Activated T-cell treated with anti-CD3 and anti-CD28 coated beads for 24 hours (primary cell): ENCODE measurements around the gene RASAL3.

Experiments
- DNase-seq: peaks from one replicate; pipeline ENCODE4 v3.0.0-alpha.2; 2020; ENCODE audit warnings: low read depth

RASAL3 gene

GRCh38 chr19:15448778-15449619, 15.3 kb downstream of the RASAL3 start:
- no peak for DNase-seq

GRCh38 chr19:15448044-15448777, 16.1 kb downstream of the RASAL3 start:
- no peak for DNase-seq

- DNase-seq: no peak
Measured at GRCh38 chr19:15447057-15447456, 17.3 kb downstream of the RASAL3 start.

- no peak for DNase-seq
Measured at GRCh38 chr19:15445807-15446376, 18.5 kb downstream of the RASAL3 start.

GRCh38 chr19:15445227-15445605, 19.1 kb downstream of the RASAL3 start:
- no peak for DNase-seq

GRCh38 chr19:15444505-15445226, 19.7 kb downstream of the RASAL3 start:
- DNase-seq: no peak

GRCh38 chr19:15443838-15444237, 20.5 kb downstream of the RASAL3 start:
- DNase-seq: no peak

- DNase-seq: no peak
Measured at GRCh38 chr19:15443325-15443724, 21.0 kb downstream of the RASAL3 start.

- DNase-seq: no peak
Measured at GRCh38 chr19:15442142-15442920, 22.0 kb downstream of the RASAL3 start.

- no peak for DNase-seq
Measured at GRCh38 chr19:15441317-15441716, 23.0 kb downstream of the RASAL3 start.

- DNase-seq: no peak
Measured at GRCh38 chr19:15439821-15440641, 24.3 kb downstream of the RASAL3 start.

GRCh38 chr19:15439078-15439799, 25.1 kb downstream of the RASAL3 start:
- no peak for DNase-seq

GRCh38 chr19:15438577-15438976, 25.8 kb downstream of the RASAL3 start:
- DNase-seq: no peak

GRCh38 chr19:15438124-15438496, 26.2 kb downstream of the RASAL3 start:
- DNase-seq: no peak

- DNase-seq: no peak
Measured at GRCh38 chr19:15437355-15438123, 26.8 kb downstream of the RASAL3 start.

- no peak for DNase-seq
Measured at GRCh38 chr19:15436826-15437110, 27.6 kb downstream of the RASAL3 start.

GRCh38 chr19:15436012-15436825, 28.1 kb downstream of the RASAL3 start:
- DNase-seq: no peak

- DNase-seq: no peak
Measured at GRCh38 chr19:15433519-15434069, 30.8 kb downstream of the RASAL3 start.
